HG03521 (cell line): ENCODE results near the gene PSPC1.

Experiments used
- ATAC-seq: cut with Tn5 transposase; IDR thresholded peaks from one replicate; pipeline ENCODE4 v1.9.1; 2021; ENCODE audit warnings: mild to moderate bottlenecking, moderate library complexity; ENCODE audit not compliant: unreplicated experiment

The PSPC1 gene

DNA sequence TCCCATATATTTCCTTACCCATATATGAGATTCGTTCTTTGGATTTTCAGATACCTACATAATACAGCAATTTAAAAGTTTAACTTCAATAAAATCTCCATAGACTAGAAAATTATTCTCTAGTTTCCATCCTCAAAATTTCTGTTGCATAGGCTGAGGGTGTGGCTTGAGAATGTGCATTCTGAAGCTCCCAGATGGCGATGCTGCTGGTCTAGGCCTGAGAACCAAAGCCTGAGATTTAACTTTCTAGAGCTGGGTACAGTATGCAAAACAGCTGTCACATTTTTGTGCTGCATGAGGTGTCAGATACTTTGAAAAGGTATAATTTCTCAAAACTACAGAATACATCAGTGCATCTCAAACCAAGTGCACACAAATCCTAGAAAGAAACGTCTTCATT, 106.6 kb downstream of the PSPC1 start:
- ATAC-seq: no peak

DNA sequence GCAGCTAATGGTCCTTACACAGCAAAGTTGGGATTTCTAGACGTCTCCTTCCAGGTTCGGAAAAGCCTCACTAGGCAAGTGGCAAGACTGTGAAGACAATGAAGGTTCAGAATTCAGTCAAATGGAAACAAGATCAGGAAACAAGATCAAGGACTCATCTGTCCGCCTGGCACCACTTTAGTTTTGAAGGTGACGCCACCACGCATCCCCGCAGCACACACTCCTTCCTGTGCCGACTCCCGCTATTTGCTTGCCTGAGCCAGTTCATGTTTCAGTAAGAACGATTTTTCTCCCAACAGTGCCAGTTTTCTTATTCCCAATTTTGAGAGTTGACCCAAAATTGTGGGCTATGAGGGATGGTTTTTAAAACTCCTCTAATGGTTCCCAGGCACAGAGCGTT, 107.8 kb downstream of the PSPC1 start:
- ATAC-seq: no peak

- ATAC-seq: no peak
Measured at GRCh38 chr13:19673473-19674430, 109.0 kb downstream of the PSPC1 start.

DNA sequence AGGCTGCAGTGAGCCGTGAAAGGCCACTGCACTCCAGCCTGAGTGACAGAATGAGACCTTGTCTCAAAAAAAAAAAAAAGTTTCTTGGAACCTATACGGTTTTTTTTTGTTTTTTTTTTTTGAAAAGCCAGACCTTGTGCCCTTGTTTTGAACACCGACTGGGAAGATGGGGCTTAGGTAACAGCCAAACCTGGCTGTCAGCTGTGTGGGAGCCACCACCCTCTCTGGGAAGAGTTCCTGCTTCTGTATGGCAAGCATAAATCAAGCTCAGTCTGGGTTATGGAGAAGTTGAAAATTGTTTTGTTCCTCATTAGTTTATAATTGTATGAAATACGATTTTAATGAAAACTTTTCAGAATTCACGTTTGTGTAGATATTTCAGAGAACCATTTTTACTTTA, 109.8 kb downstream of the PSPC1 start:
- ATAC-seq: no peak

GRCh38 chr13:19670147-19670546, 112.6 kb downstream of the PSPC1 start:
- no peak for ATAC-seq

DNA sequence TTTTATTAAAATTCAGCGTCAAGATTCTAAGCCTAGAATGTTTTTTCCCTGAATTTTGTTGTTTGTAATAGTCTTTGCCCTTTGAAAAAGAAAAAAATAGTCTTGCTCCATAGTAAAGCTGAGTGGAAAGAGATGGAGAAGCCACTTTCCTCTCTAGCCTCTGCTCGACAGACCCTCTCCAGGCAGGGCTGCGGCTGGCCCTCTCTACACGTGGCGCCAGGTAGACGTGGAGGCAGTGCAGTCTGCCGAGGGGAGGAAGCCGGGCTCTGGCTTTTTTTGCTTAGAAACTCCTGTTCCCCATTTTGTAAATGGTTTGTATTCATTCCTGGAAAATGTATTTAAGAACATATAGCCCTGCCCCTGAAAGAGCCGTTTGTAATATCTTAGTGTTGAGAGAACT, 114.0 kb downstream of the PSPC1 start:
- ATAC-seq: no peak

DNA sequence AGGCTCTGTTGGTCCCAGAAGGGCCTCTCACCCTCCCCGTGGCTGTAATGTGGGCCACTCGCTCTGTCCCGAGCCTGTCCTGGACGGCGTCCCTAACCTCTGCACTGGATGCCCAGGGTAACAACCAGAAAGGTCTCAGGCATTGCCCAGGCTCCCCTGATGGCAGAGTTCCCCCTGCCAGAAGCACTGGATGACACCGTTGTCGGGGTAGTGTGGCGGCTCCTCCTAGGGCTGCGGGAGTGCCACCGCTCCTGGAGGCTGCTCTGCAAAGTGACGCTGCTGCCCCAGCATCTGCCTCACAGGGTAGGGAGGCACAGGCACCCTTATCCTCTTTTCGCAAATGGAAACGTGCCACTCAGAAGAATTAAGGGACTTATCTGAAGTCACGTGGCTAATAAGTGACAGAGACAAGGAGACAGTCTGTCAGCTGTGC, 117.3 kb downstream of the PSPC1 start:
- ATAC-seq: no peak

DNA sequence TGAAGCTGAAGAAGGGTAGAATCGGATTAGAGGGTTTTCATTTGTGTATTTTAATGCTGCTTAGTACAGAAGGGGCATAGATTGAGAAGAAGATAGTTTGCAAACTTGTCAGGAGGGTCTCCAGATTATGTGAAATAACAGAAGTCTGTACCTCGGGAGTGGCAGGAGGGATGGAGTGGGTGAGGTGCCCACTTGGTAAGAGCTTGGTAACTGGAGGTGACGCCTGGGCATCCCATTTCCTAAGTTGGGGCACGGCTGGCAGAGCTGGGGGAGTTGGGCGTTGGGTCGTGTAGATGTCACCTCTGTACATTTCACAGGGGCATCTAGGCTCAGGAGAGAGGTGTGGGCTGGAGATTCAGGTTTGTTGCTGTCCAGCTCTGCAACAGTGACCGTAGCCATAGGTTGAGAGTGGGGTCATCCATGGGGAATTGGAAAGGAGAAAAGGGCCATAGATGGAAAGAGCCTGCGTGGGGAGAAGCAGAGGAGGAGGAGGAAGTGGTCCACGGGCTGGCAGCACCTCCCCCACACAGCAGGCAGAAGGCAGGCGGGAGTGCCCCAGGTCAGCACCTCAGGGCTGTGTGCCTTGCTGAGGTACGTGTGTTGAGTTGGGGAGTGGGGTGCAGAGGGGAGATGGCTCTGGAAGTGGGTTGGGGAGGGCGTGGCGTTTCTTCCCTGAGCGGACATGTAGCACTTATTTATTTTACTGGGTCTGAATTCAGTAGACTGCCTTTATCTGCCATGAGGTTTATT, 118.1 kb downstream of the PSPC1 start:
- no peak for ATAC-seq

DNA sequence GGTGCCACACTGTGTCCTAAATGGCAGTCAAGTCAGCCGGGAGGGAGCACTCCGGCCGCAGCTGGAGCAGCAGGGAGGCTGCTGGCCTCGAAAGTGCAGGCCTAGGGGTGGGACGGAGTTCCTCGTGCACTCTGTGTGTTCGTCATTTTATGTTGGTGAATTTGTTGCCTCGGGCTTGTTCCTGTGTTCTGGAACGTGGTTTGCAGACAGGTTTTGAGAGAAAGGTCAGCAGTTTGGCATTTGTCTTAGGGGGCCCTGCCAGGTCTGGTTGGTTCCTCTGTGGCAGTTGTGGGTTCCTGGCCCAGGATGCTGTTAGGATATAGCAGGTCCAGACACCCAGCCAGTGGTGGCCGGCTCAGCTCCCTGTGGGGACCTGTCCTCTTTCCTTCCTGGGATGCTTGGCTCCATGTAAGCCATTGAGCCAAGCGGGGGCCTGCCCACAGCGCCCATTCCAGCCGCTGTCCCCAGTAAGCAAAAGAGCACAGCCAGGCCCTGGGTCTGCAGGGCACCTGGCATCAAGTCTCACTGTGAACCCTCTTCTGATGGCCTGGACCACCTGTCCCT, 119.2 kb downstream of the PSPC1 start:
- ATAC-seq: no peak

DNA sequence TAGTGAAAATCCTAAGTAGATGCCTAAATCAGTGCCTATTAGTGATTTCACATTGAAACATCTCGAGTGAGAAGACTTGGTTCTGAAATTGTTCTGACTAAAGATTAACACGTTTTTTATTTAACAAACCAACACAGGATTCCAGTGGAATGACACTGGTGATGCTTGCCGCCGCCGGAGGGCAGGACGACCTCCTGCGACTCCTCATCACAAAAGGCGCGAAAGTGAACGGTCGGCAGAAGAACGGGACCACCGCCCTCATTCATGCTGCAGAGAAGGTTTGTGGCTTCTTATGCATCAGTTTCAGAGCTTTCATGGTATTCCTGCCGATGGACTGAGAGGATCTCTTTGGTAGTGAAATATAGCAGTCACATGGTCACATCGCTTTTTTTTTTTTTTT, 121.2 kb downstream of the PSPC1 start:
- ATAC-seq: no peak

- no peak for ATAC-seq
Measured at GRCh38 chr13:19661126-19661525, 121.6 kb downstream of the PSPC1 start.

GRCh38 chr13:19658831-19659230, 123.9 kb downstream of the PSPC1 start:
- ATAC-seq: no peak

GRCh38 chr13:19657872-19658591, 124.7 kb downstream of the PSPC1 start:
- no peak for ATAC-seq
